Measurements from ENCODE around the gene PLA2G15. TPM values are rescaled to one million over a fixed set of nuclear protein-coding genes. Genes with fewer than 3 reads are reported as not detected.

PLA2G15 gene
- total RNA-seq (2014; rRNA removed; shearing (Covaris generic)): 7.5 and 10.3 TPM in 2 replicates

GRCh38 chr16:68244903-68245853 lies at the start of gene PLA2G15:
Gene PLA2G15, plus strand, starts transcription at chr16:68245373. Its CDS starts 54 bp downstream, at chr16:68245427.
- Histone ChIP-seq H3K27me3 (ENCODE audit: control insufficient read depth, insufficient read depth, low read length) (peaks cover 18% of the 10 kb centered on the region), H3K4me3 (ENCODE audit: insufficient read depth, low read depth, low read length) (peak within 1 kb of the TSS; percentile 86), H3K36me3 (replicated peaks; ENCODE audit: control insufficient read depth, insufficient read depth, low read length) (no peaks in the 10 kb centered on the region; the same call in 1 of the 2 replicates)
- DNase-seq: peak; percentile 100

- Histone ChIP-seq H3K4me3 (ENCODE audit: insufficient read depth, low read depth, low read length) (no peak overlapping the region), H3K36me3 (replicated peaks; ENCODE audit: control insufficient read depth, insufficient read depth, low read length) (no peaks in the 10 kb centered on the region)
- DNase-seq: no peak
Measured at GRCh38 chr16:68197250-68197649, 47.9 kb upstream of the PLA2G15 start.

GRCh38 chr16:68200088-68200783 lies 44.9 kb upstream of the PLA2G15 start:
- Histone ChIP-seq H3K36me3 (replicated peaks; ENCODE audit: control insufficient read depth, insufficient read depth, low read length) (no peaks in the 10 kb centered on the region), H3K4me3 (ENCODE audit: insufficient read depth, low read depth, low read length) (no peak overlapping the region), H3K27me3 (ENCODE audit: control insufficient read depth, insufficient read depth, low read length) (no peaks in the 10 kb centered on the region)
- no peak for DNase-seq

More at GRCh38 chr16:68197250-68197649, 47.9 kb upstream of the PLA2G15 start:
- no peaks in the 10 kb centered on the region for H3K27me3 ChIP-seq (ENCODE audit: control insufficient read depth, insufficient read depth, low read length)

GRCh38 chr16:68202091-68202519 lies 43.1 kb upstream of the PLA2G15 start:
- DNase-seq: no peak
- Histone ChIP-seq H3K36me3 (replicated peaks; ENCODE audit: control insufficient read depth, insufficient read depth, low read length) (no peaks in the 10 kb centered on the region), H3K27me3 (ENCODE audit: control insufficient read depth, insufficient read depth, low read length) (no peaks in the 10 kb centered on the region), H3K4me3 (ENCODE audit: insufficient read depth, low read depth, low read length) (no peak overlapping the region)

- no peak for DNase-seq
- Histone ChIP-seq H3K27me3 (ENCODE audit: control insufficient read depth, insufficient read depth, low read length) (no peaks in the 10 kb centered on the region), H3K36me3 (replicated peaks; ENCODE audit: control insufficient read depth, insufficient read depth, low read length) (no peaks in the 10 kb centered on the region), H3K4me3 (ENCODE audit: insufficient read depth, low read depth, low read length) (no peak overlapping the region)
Measured at GRCh38 chr16:68206245-68206644, 38.9 kb upstream of the PLA2G15 start.

GRCh38 chr16:68214726-68215125 lies 30.4 kb upstream of the PLA2G15 start:
- Histone ChIP-seq H3K36me3 (replicated peaks; ENCODE audit: control insufficient read depth, insufficient read depth, low read length) (no peaks in the 10 kb centered on the region), H3K4me3 (ENCODE audit: insufficient read depth, low read depth, low read length) (no peak overlapping the region), H3K27me3 (ENCODE audit: control insufficient read depth, insufficient read depth, low read length) (no peaks in the 10 kb centered on the region)
- DNase-seq: no peak

- Histone ChIP-seq H3K27me3 (ENCODE audit: control insufficient read depth, insufficient read depth, low read length) (no peaks in the 10 kb centered on the region), H3K36me3 (replicated peaks; ENCODE audit: control insufficient read depth, insufficient read depth, low read length) (no peaks in the 10 kb centered on the region), H3K4me3 (ENCODE audit: insufficient read depth, low read depth, low read length) (no peak overlapping the region)
- no peak for DNase-seq
Measured at GRCh38 chr16:68215302-68215701, 29.9 kb upstream of the PLA2G15 start.

- H3K27me3 ChIP-seq (ENCODE audit: control insufficient read depth, insufficient read depth, low read length): no peaks in the 10 kb centered on the region
- no peak for DNase-seq
- H3K4me3 ChIP-seq (ENCODE audit: insufficient read depth, low read depth, low read length): no peak overlapping the region
- no peaks in the 10 kb centered on the region for H3K36me3 ChIP-seq (replicated peaks; ENCODE audit: control insufficient read depth, insufficient read depth, low read length)
Measured at GRCh38 chr16:68216240-68216639, 28.9 kb upstream of the PLA2G15 start.

GRCh38 chr16:68217506-68217905 lies 27.7 kb upstream of the PLA2G15 start:
- H3K36me3 ChIP-seq (replicated peaks; ENCODE audit: control insufficient read depth, insufficient read depth, low read length): no peaks in the 10 kb centered on the region
- H3K27me3 ChIP-seq (ENCODE audit: control insufficient read depth, insufficient read depth, low read length): no peaks in the 10 kb centered on the region
- no peak overlapping the region for H3K4me3 ChIP-seq (ENCODE audit: insufficient read depth, low read depth, low read length)
- no peak for DNase-seq

GRCh38 chr16:68219725-68220351 lies 25.3 kb upstream of the PLA2G15 start:
- no peak for DNase-seq
- H3K27me3 ChIP-seq (ENCODE audit: control insufficient read depth, insufficient read depth, low read length): no peaks in the 10 kb centered on the region
- H3K4me3 ChIP-seq (ENCODE audit: insufficient read depth, low read depth, low read length): no peak overlapping the region
- H3K36me3 ChIP-seq (replicated peaks; ENCODE audit: control insufficient read depth, insufficient read depth, low read length): no peaks in the 10 kb centered on the region

GRCh38 chr16:68223072-68223471 lies 22.1 kb upstream of the PLA2G15 start:
- H3K4me3 ChIP-seq (ENCODE audit: insufficient read depth, low read depth, low read length): no peak overlapping the region
- no peaks in the 10 kb centered on the region for H3K36me3 ChIP-seq (replicated peaks; ENCODE audit: control insufficient read depth, insufficient read depth, low read length)
- no peaks in the 10 kb centered on the region for H3K27me3 ChIP-seq (ENCODE audit: control insufficient read depth, insufficient read depth, low read length)
- no peak for DNase-seq

GRCh38 chr16:68226116-68226515 lies 19.1 kb upstream of the PLA2G15 start:
- DNase-seq: no peak
- Histone ChIP-seq H3K4me3 (ENCODE audit: insufficient read depth, low read depth, low read length) (no peak overlapping the region), H3K27me3 (ENCODE audit: control insufficient read depth, insufficient read depth, low read length) (no peaks in the 10 kb centered on the region), H3K36me3 (replicated peaks; ENCODE audit: control insufficient read depth, insufficient read depth, low read length) (peaks cover 16% of the 10 kb centered on the region)

GRCh38 chr16:68227183-68227793 lies 17.9 kb upstream of the PLA2G15 start:
- H3K4me3 ChIP-seq (ENCODE audit: insufficient read depth, low read depth, low read length): no peak overlapping the region
- peaks cover 26% of the 10 kb centered on the region for H3K36me3 ChIP-seq (replicated peaks; ENCODE audit: control insufficient read depth, insufficient read depth, low read length)
- no peak for DNase-seq
- no peaks in the 10 kb centered on the region for H3K27me3 ChIP-seq (ENCODE audit: control insufficient read depth, insufficient read depth, low read length)

GRCh38 chr16:68227850-68228553 lies 17.2 kb upstream of the PLA2G15 start:
- no peak for DNase-seq
- Histone ChIP-seq H3K27me3 (ENCODE audit: control insufficient read depth, insufficient read depth, low read length) (no peaks in the 10 kb centered on the region), H3K36me3 (replicated peaks; ENCODE audit: control insufficient read depth, insufficient read depth, low read length) (peaks cover 28% of the 10 kb centered on the region), H3K4me3 (ENCODE audit: insufficient read depth, low read depth, low read length) (no peak overlapping the region)
